HG02852 (cell line): ENCODE measurements around the gene MACC1.

Experiments
- ATAC-seq: cut with Tn5 transposase; IDR thresholded peaks from one replicate; pipeline ENCODE4 v1.9.1; 2021; ENCODE audit warnings: mild to moderate bottlenecking, moderate library complexity; ENCODE audit not compliant: unreplicated experiment

Gene MACC1

GRCh38 chr7:20183086-20183485, 34.1 kb downstream of the MACC1 start:
- no peak for ATAC-seq

- no peak for ATAC-seq
Measured at GRCh38 chr7:20176578-20177242, 40.5 kb downstream of the MACC1 start.

- ATAC-seq = no peak
Measured at GRCh38 chr7:20173828-20174227, 43.4 kb downstream of the MACC1 start.

GRCh38 chr7:20172736-20173334, 44.3 kb downstream of the MACC1 start:
- peak; percentile 62 for ATAC-seq

GRCh38 chr7:20170633-20171032, 46.6 kb downstream of the MACC1 start:
- no peak for ATAC-seq

- no peak for ATAC-seq
Measured at GRCh38 chr7:20165146-20165510, 52.1 kb downstream of the MACC1 start.

GRCh38 chr7:20164425-20165145, 52.6 kb downstream of the MACC1 start:
- ATAC-seq = no peak

- ATAC-seq = no peak
Measured at GRCh38 chr7:20162665-20163064, 54.5 kb downstream of the MACC1 start.

- ATAC-seq = no peak
Measured at GRCh38 chr7:20159226-20159747, 57.9 kb downstream of the MACC1 start.

GRCh38 chr7:20158684-20159083, 58.5 kb downstream of the MACC1 start:
- ATAC-seq = no peak

- ATAC-seq = no peak
Measured at GRCh38 chr7:20157456-20157855, 59.7 kb downstream of the MACC1 start.

GRCh38 chr7:20153999-20154398, 63.2 kb downstream of the MACC1 start:
- ATAC-seq = no peak

- no peak for ATAC-seq
Measured at GRCh38 chr7:20153567-20153966, 63.6 kb downstream of the MACC1 start.

- ATAC-seq = no peak
Measured at GRCh38 chr7:20152511-20152910, 64.7 kb downstream of the MACC1 start.

GRCh38 chr7:20151708-20152456, 65.3 kb downstream of the MACC1 start:
- ATAC-seq = no peak

- no peak for ATAC-seq
Measured at GRCh38 chr7:20146451-20146850, 70.7 kb downstream of the MACC1 start.

- no peak for ATAC-seq
Measured at GRCh38 chr7:20144801-20145200, 72.4 kb downstream of the MACC1 start.

- ATAC-seq = no peak
Measured at GRCh38 chr7:20141666-20142065, 75.5 kb downstream of the MACC1 start.

- no peak for ATAC-seq
Measured at GRCh38 chr7:20141002-20141345, 76.2 kb downstream of the MACC1 start.

GRCh38 chr7:20140291-20141001, 76.7 kb downstream of the MACC1 start:
- ATAC-seq = no peak

- no peak for ATAC-seq
Measured at GRCh38 chr7:20136647-20137046, 80.5 kb downstream of the MACC1 start.
